ENCODE data around the gene IL17B.

Gene IL17B

DNA sequence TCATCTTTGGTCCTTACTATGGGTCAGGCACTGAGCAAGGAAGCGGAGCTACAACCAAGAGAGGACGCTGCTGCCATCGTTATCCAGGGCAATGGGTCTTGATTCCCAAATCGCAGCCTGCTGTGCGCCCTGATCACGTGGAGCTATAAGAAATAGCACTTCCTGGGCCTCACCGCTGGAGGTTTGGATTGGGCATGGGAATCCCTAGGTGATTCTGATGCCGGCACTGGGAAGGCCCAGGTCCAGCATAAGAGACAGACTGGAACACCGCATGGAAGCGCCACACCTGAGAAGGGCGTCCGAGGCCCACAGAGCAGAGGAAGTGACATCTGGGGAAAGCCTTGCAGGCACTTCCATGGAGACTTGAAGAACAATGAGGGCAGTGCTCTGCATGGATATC lies 3.0 kb downstream of the IL17B start:
- TF ChIP-seq EP300 (IDR thresholded peaks at IDR 0.05; ENCODE audit: borderline replicate concordance) (no peak), NFIC (IDR thresholded peaks at IDR 0.05) (no peak)

GRCh38 chr5:149375434-149375833 lies 3.7 kb downstream of the IL17B start:
- no peak for TF ChIP-seq TAF1 (IDR thresholded peaks at IDR 0.05; ENCODE audit: low read depth)
- TF ChIP-seq RAD21 (IDR thresholded peaks at IDR 0.05; ENCODE audit: low read depth) = no peak
- TF ChIP-seq, protein P1, sequence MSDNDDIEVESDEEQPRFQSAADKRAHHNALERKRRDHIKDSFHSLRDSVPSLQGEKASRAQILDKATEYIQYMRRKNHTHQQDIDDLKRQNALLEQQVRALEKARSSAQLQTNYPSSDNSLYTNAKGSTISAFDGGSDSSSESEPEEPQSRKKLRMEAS (IDR thresholded peaks at IDR 0.05) = no peak
- TF ChIP-seq TCF12 (IDR thresholded peaks at IDR 0.05; ENCODE audit: low read depth) = no peak

- TF ChIP-seq, protein P2, sequence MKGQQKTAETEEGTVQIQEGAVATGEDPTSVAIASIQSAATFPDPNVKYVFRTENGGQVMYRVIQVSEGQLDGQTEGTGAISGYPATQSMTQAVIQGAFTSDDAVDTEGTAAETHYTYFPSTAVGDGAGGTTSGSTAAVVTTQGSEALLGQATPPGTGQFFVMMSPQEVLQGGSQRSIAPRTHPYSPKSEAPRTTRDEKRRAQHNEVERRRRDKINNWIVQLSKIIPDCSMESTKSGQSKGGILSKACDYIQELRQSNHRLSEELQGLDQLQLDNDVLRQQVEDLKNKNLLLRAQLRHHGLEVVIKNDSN (IDR thresholded peaks at IDR 0.05) = no peak
- TF ChIP-seq CREB1 (IDR thresholded peaks at IDR 0.05; ENCODE audit: low read depth) (no peak), TCF12 (IDR thresholded peaks at IDR 0.05; ENCODE audit: low read depth) (no peak), FOXM1 (IDR thresholded peaks at IDR 0.05; ENCODE audit: borderline replicate concordance, low read depth) (no peak), YY1 (IDR thresholded peaks at IDR 0.05; ENCODE audit: low read depth) (no peak), TAF1 (IDR thresholded peaks at IDR 0.05; ENCODE audit: low read depth) (no peak), EGR1 (IDR thresholded peaks at IDR 0.05) (no peak), ZBTB7A (IDR thresholded peaks at IDR 0.05; ENCODE audit: low read depth) (no peak), NFIC (IDR thresholded peaks at IDR 0.05) (no peak)
- TF ChIP-seq, protein P3, sequence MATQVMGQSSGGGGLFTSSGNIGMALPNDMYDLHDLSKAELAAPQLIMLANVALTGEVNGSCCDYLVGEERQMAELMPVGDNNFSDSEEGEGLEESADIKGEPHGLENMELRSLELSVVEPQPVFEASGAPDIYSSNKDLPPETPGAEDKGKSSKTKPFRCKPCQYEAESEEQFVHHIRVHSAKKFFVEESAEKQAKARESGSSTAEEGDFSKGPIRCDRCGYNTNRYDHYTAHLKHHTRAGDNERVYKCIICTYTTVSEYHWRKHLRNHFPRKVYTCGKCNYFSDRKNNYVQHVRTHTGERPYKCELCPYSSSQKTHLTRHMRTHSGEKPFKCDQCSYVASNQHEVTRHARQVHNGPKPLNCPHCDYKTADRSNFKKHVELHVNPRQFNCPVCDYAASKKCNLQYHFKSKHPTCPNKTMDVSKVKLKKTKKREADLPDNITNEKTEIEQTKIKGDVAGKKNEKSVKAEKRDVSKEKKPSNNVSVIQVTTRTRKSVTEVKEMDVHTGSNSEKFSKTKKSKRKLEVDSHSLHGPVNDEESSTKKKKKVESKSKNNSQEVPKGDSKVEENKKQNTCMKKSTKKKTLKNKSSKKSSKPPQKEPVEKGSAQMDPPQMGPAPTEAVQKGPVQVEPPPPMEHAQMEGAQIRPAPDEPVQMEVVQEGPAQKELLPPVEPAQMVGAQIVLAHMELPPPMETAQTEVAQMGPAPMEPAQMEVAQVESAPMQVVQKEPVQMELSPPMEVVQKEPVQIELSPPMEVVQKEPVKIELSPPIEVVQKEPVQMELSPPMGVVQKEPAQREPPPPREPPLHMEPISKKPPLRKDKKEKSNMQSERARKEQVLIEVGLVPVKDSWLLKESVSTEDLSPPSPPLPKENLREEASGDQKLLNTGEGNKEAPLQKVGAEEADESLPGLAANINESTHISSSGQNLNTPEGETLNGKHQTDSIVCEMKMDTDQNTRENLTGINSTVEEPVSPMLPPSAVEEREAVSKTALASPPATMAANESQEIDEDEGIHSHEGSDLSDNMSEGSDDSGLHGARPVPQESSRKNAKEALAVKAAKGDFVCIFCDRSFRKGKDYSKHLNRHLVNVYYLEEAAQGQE (IDR thresholded peaks at IDR 0.05; ENCODE audit: low read depth) = no peak
- TF ChIP-seq, protein P1 (IDR thresholded peaks at IDR 0.05) = no peak
Observed at GRCh38 chr5:149374801-149375200, 4.3 kb downstream of the IL17B start.

GRCh38 chr5:149374303-149374702 lies 4.8 kb downstream of the IL17B start:
- TF ChIP-seq ZBTB7A (IDR thresholded peaks at IDR 0.05; ENCODE audit: low read depth) = no peak
- no peak for TF ChIP-seq YY1 (IDR thresholded peaks at IDR 0.05; ENCODE audit: low read depth)
- no peak for TF ChIP-seq TCF12 (IDR thresholded peaks at IDR 0.05; ENCODE audit: low read depth)
- TF ChIP-seq EP300 (IDR thresholded peaks at IDR 0.05; ENCODE audit: borderline replicate concordance) = no peak
- TF ChIP-seq FOXM1 (IDR thresholded peaks at IDR 0.05; ENCODE audit: borderline replicate concordance, low read depth) = no peak
- TF ChIP-seq, protein P1 (IDR thresholded peaks at IDR 0.05) = no peak
- no peak for TF ChIP-seq TAF1 (IDR thresholded peaks at IDR 0.05; ENCODE audit: low read depth)
- no peak for TF ChIP-seq NFIC (IDR thresholded peaks at IDR 0.05)
- no peak for TF ChIP-seq CEBPB (IDR thresholded peaks at IDR 0.05)
- TF ChIP-seq EGR1 (IDR thresholded peaks at IDR 0.05) = no peak
- TF ChIP-seq CREB1 (IDR thresholded peaks at IDR 0.05; ENCODE audit: low read depth) = no peak
- TF ChIP-seq RAD21 (IDR thresholded peaks at IDR 0.05; ENCODE audit: low read depth) = no peak
- TF ChIP-seq, protein P3 (IDR thresholded peaks at IDR 0.05; ENCODE audit: low read depth) = no peak

- no peak for TF ChIP-seq RAD21 (IDR thresholded peaks at IDR 0.05; ENCODE audit: low read depth)
- no peak for TF ChIP-seq CEBPB (IDR thresholded peaks at IDR 0.05)
- TF ChIP-seq TCF12 (IDR thresholded peaks at IDR 0.05; ENCODE audit: low read depth) = no peak
- TF ChIP-seq YY1 (IDR thresholded peaks at IDR 0.05; ENCODE audit: low read depth) = no peak
- no peak for TF ChIP-seq ZBTB7A (IDR thresholded peaks at IDR 0.05; ENCODE audit: low read depth)
- no peak for TF ChIP-seq FOXM1 (IDR thresholded peaks at IDR 0.05; ENCODE audit: borderline replicate concordance, low read depth)
- TF ChIP-seq CREB1 (IDR thresholded peaks at IDR 0.05; ENCODE audit: low read depth) = no peak
- TF ChIP-seq, protein P3 (IDR thresholded peaks at IDR 0.05; ENCODE audit: low read depth) = no peak
Observed at GRCh38 chr5:149372932-149373331, 6.2 kb downstream of the IL17B start.

Data from Ishikawa (cell line).